Measurements from ENCODE around the gene TNS4.

TNS4 gene

GRCh38 chr17:40534371-40535189 is 33.2 kb upstream of the TNS4 start:
- no peak for DNase-seq

GRCh38 chr17:40533896-40534295 is 32.5 kb upstream of the TNS4 start:
- DNase-seq: no peak

- DNase-seq: no peak
Measured at GRCh38 chr17:40532520-40533253, 31.3 kb upstream of the TNS4 start.

- DNase-seq: peak; percentile 58
Measured at GRCh38 chr17:40531051-40531991, 29.9 kb upstream of the TNS4 start.

GRCh38 chr17:40530531-40530994 is 29.1 kb upstream of the TNS4 start:
- no peak for DNase-seq

- no peak for DNase-seq
Measured at GRCh38 chr17:40529991-40530390, 28.6 kb upstream of the TNS4 start.

- DNase-seq: no peak
Measured at GRCh38 chr17:40528692-40529417, 27.4 kb upstream of the TNS4 start.

GRCh38 chr17:40526668-40527067 is 25.2 kb upstream of the TNS4 start:
- no peak for DNase-seq

- DNase-seq: no peak
Measured at GRCh38 chr17:40525294-40525693, 23.9 kb upstream of the TNS4 start.

GRCh38 chr17:40524243-40524965 is 23.0 kb upstream of the TNS4 start:
- no peak for DNase-seq

GRCh38 chr17:40522961-40523310 is 21.5 kb upstream of the TNS4 start:
- DNase-seq: no peak

GRCh38 chr17:40522250-40522960 is 21.0 kb upstream of the TNS4 start:
- DNase-seq: no peak

- no peak for DNase-seq
Measured at GRCh38 chr17:40520991-40521453, 19.6 kb upstream of the TNS4 start.

GRCh38 chr17:40519089-40519775 is 17.8 kb upstream of the TNS4 start:
- no peak for DNase-seq

- DNase-seq: no peak
Measured at GRCh38 chr17:40518401-40519088, 17.1 kb upstream of the TNS4 start.

- no peak for DNase-seq
Measured at GRCh38 chr17:40517981-40518380, 16.6 kb upstream of the TNS4 start.

- no peak for DNase-seq
Measured at GRCh38 chr17:40517286-40517662, 15.9 kb upstream of the TNS4 start.

- DNase-seq: peak; percentile 73
Measured at GRCh38 chr17:40516581-40517285, 15.3 kb upstream of the TNS4 start.

GRCh38 chr17:40515491-40516041 is 14.1 kb upstream of the TNS4 start:
- DNase-seq: peak; percentile 29

Measured in activated gamma-delta T cell treated with Interleukin-2 at 50 U/mL for 16 hours (primary cell).